GM18861 (cell line): Measurements from ENCODE around the gene ABHD12.
"Not testable (repeated sequence)": the region's sequence is repeated elsewhere in the genome, so short reads cannot be mapped to it uniquely, and the experiment has no call there.

Experiments used
- ATAC-seq: cut with Tn5 transposase; IDR thresholded peaks from one replicate; pipeline ENCODE4 v1.9.1; 2021; ENCODE audit not compliant: unreplicated experiment

Gene ABHD12

GRCh38 chr20:25324412-25324811 is 66.2 kb downstream of the ABHD12 start:
- ATAC-seq, result no peak

- ATAC-seq, result no peak
Observed at GRCh38 chr20:25323496-25324246, 67.0 kb downstream of the ABHD12 start.

- no peak for ATAC-seq
Observed at GRCh38 chr20:25321991-25322390, 68.6 kb downstream of the ABHD12 start.

GRCh38 chr20:25321262-25321831 is 69.3 kb downstream of the ABHD12 start:
- no peak for ATAC-seq

- ATAC-seq, result no peak
Observed at GRCh38 chr20:25320035-25320800, 70.4 kb downstream of the ABHD12 start.

- no peak for ATAC-seq
Observed at GRCh38 chr20:25319241-25320034, 71.2 kb downstream of the ABHD12 start.

- peak; percentile 92 for ATAC-seq
Observed at GRCh38 chr20:25318471-25319240, 72.0 kb downstream of the ABHD12 start.

- no peak for ATAC-seq
Observed at GRCh38 chr20:25317351-25318075, 73.1 kb downstream of the ABHD12 start.

- no peak for ATAC-seq
Observed at GRCh38 chr20:25316506-25317190, 74.0 kb downstream of the ABHD12 start.

- no peak for ATAC-seq
Observed at GRCh38 chr20:25315418-25316210, 75.0 kb downstream of the ABHD12 start.

GRCh38 chr20:25314497-25315417 is 75.9 kb downstream of the ABHD12 start:
- ATAC-seq, result no peak

- no peak for ATAC-seq
Observed at GRCh38 chr20:25313593-25313992, 77.0 kb downstream of the ABHD12 start.

GRCh38 chr20:25312716-25313115 is 77.9 kb downstream of the ABHD12 start:
- not testable (repeated sequence) for ATAC-seq

- no peak for ATAC-seq
Observed at GRCh38 chr20:25310921-25311728, 79.5 kb downstream of the ABHD12 start.

GRCh38 chr20:25310268-25310920 is 80.2 kb downstream of the ABHD12 start:
- ATAC-seq, result peak; percentile 94
